Esophagus squamous epithelium (tissue), 5 donors: Measurements from ENCODE around the gene VWA1. TPM values are rescaled to one million over a fixed set of nuclear protein-coding genes. Genes with fewer than 3 reads are reported as not detected.
"Not testable (repeated sequence)": the region's sequence is repeated elsewhere in the genome, so short reads cannot be mapped to it uniquely, and the experiment has no call there.

Source experiments
- DNase-seq: peaks from one replicate; lab custom pipeline; 2025; lab: John Stamatoyannopoulos, UW
- H3K27ac ChIP-seq, 4 donors: fragments of 200-600 bp; sonication (generic); one replicate each; pipeline ENCODE4 v1.5.1; 2016 to 2019; ENCODE audit warnings: mild to moderate bottlenecking in 1 of 4
- H3K27me3 ChIP-seq, 4 donors: fragments of 200-600 bp; sonication (generic); 1 replicate in 3 of 4; 2 replicates in 1 of 4; pipeline versions ENCODE4 v1.5.1 to v1.6.0; 2017 to 2021; ENCODE audit warnings: antibody characterized with exemption in 1 of 4
- H3K36me3 ChIP-seq, 3 donors: fragments of 200-600 bp; sonication (generic); one replicate each; pipeline ENCODE4 v1.5.1; 2016 to 2019
- H3K4me1 ChIP-seq, 3 donors: fragments of 200-600 bp; sonication (generic); one replicate each; pipeline ENCODE4 v1.5.1; 2017 to 2019
- H3K4me3 ChIP-seq, 4 donors: fragments of 200-600 bp; sonication (generic); 1 replicate in 3 of 4; 2 replicates in 1 of 4; pipeline ENCODE4 v1.5.1; 2016 to 2019; ENCODE audit warnings: mild to moderate bottlenecking in 2 of 4, moderate library complexity in 1 of 4
- H3K9me3 ChIP-seq, 3 donors: fragments of 200-600 bp; sonication (generic); one replicate each; pipeline ENCODE4 v1.5.1; 2016 to 2019
- CTCF ChIP-seq, 6 experiments: fragments of 450-650 bp in 4 of 6; fragments of 200-600 bp in 2 of 6; sonication (generic) in 2 of 6; IDR thresholded peaks; one replicate each; pipeline ENCODE4 v1.5.1; 2016 to 2019; ENCODE audit warnings: antibody characterized with exemption in 6 of 6, mild to moderate bottlenecking in 4 of 6, moderate library complexity in 4 of 6
- POLR2A ChIP-seq, 4 donors: fragments of 450-650 bp; IDR thresholded peaks; one replicate each; pipeline ENCODE4 v1.6.1; 2017; ENCODE audit warnings: antibody characterized with exemption in 4 of 4, mild to moderate bottlenecking in 4 of 4, moderate library complexity in 3 of 4
- WGBS, 2 donors: methylation state at CpG; one replicate each; pipeline ENCODE4 v1.1.5; 2018; 5-methylcytosine and 5-hydroxymethylcytosine counted together
- intact Hi-C: fragments of 100-400 bp; cut with DNase I; formaldehyde crosslinking; loops from one replicate; pipeline ENCODE4 v1.15.0; 2022
- total RNA-seq, 4 donors: library from RNA; depleted of rRNA; stranded (reverse); fragments of >200 nt; gene quantifications; one replicate each; pipeline ENCODE4 v1.1.0, GENCODE V29; 2016
- donor health status: DM: yes; HTN: yes; CAD: no.

VWA1 gene
- total RNA-seq, 4 donors from 2014 or later = 20.0 to 55.0 (median 34.6) TPM

GRCh38 chr1:1399872-1400575 lies 35.5 kb upstream of the VWA1 start:
- intact Hi-C loops = no loop called here
- H3K27ac ChIP-seq = peak overlapping the region; percentile 88 to 94 (median 92)
- peak overlapping the region; percentile 91 to 99 (median 97) for H3K4me3 ChIP-seq
- TF ChIP-seq POLR2A (IDR thresholded peaks at IDR 0.05) = no peak
- no peak for TF ChIP-seq CTCF (IDR thresholded peaks at IDR 0.05)
- 4 to 7% methylated on average over 12 to 19 of the region's 34 CpGs for WGBS, 2 donors
- no peaks in the 10 kb centered on the region for H3K27me3 ChIP-seq
- no peaks in the 10 kb centered on the region for H3K9me3 ChIP-seq
- no peak for DNase-seq
- H3K36me3 ChIP-seq = peaks cover 0 to 80% (median 33%) of the 10 kb centered on the region in 3 donors
- H3K4me1 ChIP-seq = peaks cover 22 to 73% (median 23%) of the 10 kb centered on the region in 3 donors

GRCh38 chr1:1400576-1401456 lies 34.7 kb upstream of the VWA1 start:
- Histone ChIP-seq H3K9me3 (no peaks in the 10 kb centered on the region), H3K4me3 (peak overlapping the region; percentile 91 to 99 (median 97)), H3K27me3 (no peaks in the 10 kb centered on the region), H3K4me1 (peaks cover 26 to 81% (median 29%) of the 10 kb centered on the region in 3 donors), H3K27ac (peak overlapping the region in 3 of 4 donors; percentile 88 to 94 (median 91)), H3K36me3 (peaks cover 5 to 80% (median 32%) of the 10 kb centered on the region in 3 donors)
- 78 to 79% methylated on average over 9 to 14 of the region's 22 CpGs for WGBS, 2 donors
- no peak for TF ChIP-seq POLR2A (IDR thresholded peaks at IDR 0.05)
- no peak for DNase-seq
- intact Hi-C loops = no loop called here

- Histone ChIP-seq H3K9me3 (no peaks in the 10 kb centered on the region), H3K36me3 (peaks cover 5 to 80% (median 32%) of the 10 kb centered on the region in 3 donors), H3K4me1 (peaks cover 33 to 83% (median 35%) of the 10 kb centered on the region in 3 donors), H3K27me3 (no peaks in the 10 kb centered on the region), H3K4me3 (no peak overlapping the region), H3K27ac (no peak overlapping the region)
- 65 to 87% methylated on average over 5 to 6 of the region's 7 CpGs for WGBS, 2 donors
- DNase-seq = no peak
- intact Hi-C loops = no loop called here
- TF ChIP-seq CTCF (IDR thresholded peaks at IDR 0.05) = no peak
- no peak for TF ChIP-seq POLR2A (IDR thresholded peaks at IDR 0.05)
These were observed 34.0 kb upstream of the VWA1 start for GRCh38 chr1:1401457-1402010.

- TF ChIP-seq CTCF (IDR thresholded peaks at IDR 0.05) = peak; percentile 18 to 75 (median 30)
- TF ChIP-seq POLR2A (IDR thresholded peaks at IDR 0.05) = no peak
- H3K4me1 ChIP-seq = peaks cover 34 to 77% (median 35%) of the 10 kb centered on the region in 3 donors
- intact Hi-C loops = no loop called here
- WGBS, 2 donors = 51 to 56% methylated on average over 13 of the region's 20 CpGs
- H3K36me3 ChIP-seq = peaks cover 5 to 73% (median 27%) of the 10 kb centered on the region in 3 donors
- H3K4me3 ChIP-seq = no peak overlapping the region
- H3K9me3 ChIP-seq = no peaks in the 10 kb centered on the region
- H3K27me3 ChIP-seq = no peaks in the 10 kb centered on the region
- peak overlapping the region in 2 of 4 donors; percentile 16 to 38 for H3K27ac ChIP-seq
- DNase-seq = no peak
These were observed 33.2 kb upstream of the VWA1 start for GRCh38 chr1:1402072-1402900.

GRCh38 chr1:1402901-1403392 lies 32.5 kb upstream of the VWA1 start:
- DNase-seq, intact Hi-C loops, H3K9me3 ChIP-seq, H3K27me3 ChIP-seq, H3K4me3 ChIP-seq: not testable (repeated sequence)
- Histone ChIP-seq H3K4me1 (peaks cover 29 to 75% (median 34%) of the 10 kb centered on the region in 3 donors), H3K36me3 (peaks cover 5 to 66% (median 24%) of the 10 kb centered on the region in 3 donors), H3K27ac (peak overlapping the region in 1 of 4 donors; percentile 38)
- 81 to 82% methylated on average over 9 of the region's 9 CpGs for WGBS, 2 donors
